ENCODE results near the gene SLC18A3.

- TF ChIP-seq CTCF (IDR thresholded peaks at IDR 0.05) (no peak), POLR2A (IDR thresholded peaks at IDR 0.05) (no peak), POLR2AphosphoS5 (IDR thresholded peaks at IDR 0.05) (no peak)
These were observed 40.0 kb downstream of the SLC18A3 start for GRCh38 chr10:49649936-49650723.

Measured in suprapubic skin (tissue), 4 donors.